ENCODE results near the gene TACC3. TPM values are rescaled to one million over a fixed set of nuclear protein-coding genes. Genes with fewer than 3 reads are reported as not detected.

The TACC3 gene
- polyA plus RNA-seq, 1 donor from 2014 or later, result 20.0 TPM

DNA sequence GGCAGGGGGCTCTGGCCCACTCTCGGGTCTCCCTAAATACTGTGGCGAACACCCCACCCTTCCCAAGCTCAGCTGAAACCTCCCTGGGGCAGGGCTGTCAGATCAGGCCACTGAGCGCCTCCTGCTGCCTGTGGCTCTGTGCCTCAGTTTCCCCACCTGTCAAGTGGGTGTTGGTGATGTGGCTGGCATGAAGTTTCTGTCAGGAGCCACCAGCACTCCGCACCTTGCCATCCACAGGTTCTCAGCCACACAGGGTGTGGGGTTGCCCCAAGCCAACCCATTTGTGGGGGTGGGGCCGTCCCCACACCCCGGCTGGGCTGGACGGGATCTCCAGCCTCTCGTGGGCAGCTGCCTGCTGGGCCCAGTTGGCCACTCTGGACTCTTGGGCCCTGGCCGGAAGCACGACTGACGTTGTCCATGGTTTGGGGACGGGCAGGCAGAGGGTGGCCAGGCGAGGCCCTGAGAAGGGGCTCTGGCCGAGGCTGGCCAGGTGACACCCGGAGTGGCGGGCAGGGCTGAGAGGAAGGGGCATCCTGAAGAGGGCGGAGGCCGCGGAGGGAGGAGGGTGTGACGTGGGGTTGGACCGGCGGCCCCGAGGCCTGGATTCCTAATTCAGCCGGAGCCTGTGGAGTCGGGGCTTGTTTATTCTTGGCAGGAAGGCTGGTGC is 66.2 kb downstream of the TACC3 start:
- H3K27me3 Mint-ChIP-seq, result no peaks in the 10 kb centered on the region
- no peaks in the 10 kb centered on the region for H3K36me3 Mint-ChIP-seq
- H3K4me3 Mint-ChIP-seq, result no peak overlapping the region
- no peaks in the 10 kb centered on the region for H3K9me3 Mint-ChIP-seq
- H3K27ac Mint-ChIP-seq, result no peak overlapping the region
- peaks cover 0 to 6% (median 0%) of the 10 kb centered on the region in 3 donors for H3K4me1 Mint-ChIP-seq

DNA sequence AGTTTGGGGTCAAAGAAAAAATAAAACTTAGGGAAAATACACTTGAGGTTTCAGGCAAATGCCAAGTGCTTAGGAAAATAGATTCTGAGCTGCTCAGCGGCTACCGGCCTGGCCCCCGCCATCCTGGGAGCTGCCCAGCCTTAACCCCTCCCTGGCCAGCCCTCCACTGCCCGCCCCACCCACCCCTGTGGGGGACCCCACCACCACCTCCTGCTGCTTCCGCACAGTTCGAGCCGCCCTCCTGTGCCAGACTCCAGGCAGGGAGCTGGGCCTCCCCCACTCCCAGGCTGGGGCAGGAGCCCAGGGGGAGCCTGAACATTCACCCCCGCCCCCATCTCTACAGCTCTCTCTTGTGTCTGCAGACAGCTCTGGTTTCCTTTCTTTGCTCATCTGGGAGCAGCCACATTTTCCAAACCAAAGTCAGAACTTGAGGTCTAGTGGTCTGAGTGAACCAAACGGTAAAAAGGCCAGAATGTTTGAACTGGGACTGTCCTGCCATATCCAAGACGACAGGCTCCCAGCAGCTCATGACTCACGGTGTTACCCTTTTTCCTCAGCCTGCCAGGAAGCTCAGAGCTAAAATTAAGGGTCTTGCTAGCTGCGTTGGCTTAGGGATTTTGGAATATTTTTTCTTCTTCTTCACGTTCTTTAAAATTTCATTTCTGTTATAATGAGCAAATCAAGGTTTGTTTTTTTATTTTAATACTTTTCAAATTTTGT is 67.1 kb downstream of the TACC3 start:
- H3K4me3 Mint-ChIP-seq, result peak overlapping the region in 1 of 4 donors; percentile 39
- peaks cover 0 to 6% (median 0%) of the 10 kb centered on the region in 3 donors for H3K4me1 Mint-ChIP-seq
- H3K9me3 Mint-ChIP-seq, result no peaks in the 10 kb centered on the region
- no peaks in the 10 kb centered on the region for H3K27me3 Mint-ChIP-seq
- no peaks in the 10 kb centered on the region for H3K36me3 Mint-ChIP-seq
- no peak overlapping the region for H3K27ac Mint-ChIP-seq

DNA sequence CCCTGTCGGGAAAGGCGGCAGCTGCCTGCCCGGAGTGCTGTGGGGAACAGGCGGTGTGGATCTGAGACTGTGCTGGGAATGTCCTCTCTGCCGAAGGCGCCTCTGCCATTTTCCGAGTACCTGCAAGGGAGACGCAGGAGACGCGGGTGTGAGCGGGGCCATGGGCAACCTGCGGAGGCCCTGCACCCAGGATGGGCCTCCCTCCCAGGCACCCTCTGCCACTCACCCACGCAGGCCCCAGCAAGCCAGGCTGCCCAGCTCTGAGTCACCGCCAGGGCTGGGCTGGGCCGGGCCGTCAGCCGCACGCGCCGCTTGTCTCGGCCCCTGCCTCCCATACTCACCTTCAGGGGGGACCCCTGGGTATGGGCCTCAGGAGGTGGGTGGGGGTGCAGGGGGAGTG is 68.2 kb downstream of the TACC3 start:
- Mint-ChIP-seq H3K36me3 (no peaks in the 10 kb centered on the region), H3K9me3 (no peaks in the 10 kb centered on the region), H3K4me3 (no peak overlapping the region), H3K27me3 (no peaks in the 10 kb centered on the region), H3K4me1 (peaks cover 0 to 6% (median 0%) of the 10 kb centered on the region in 3 donors), H3K27ac (no peak overlapping the region)

DNA sequence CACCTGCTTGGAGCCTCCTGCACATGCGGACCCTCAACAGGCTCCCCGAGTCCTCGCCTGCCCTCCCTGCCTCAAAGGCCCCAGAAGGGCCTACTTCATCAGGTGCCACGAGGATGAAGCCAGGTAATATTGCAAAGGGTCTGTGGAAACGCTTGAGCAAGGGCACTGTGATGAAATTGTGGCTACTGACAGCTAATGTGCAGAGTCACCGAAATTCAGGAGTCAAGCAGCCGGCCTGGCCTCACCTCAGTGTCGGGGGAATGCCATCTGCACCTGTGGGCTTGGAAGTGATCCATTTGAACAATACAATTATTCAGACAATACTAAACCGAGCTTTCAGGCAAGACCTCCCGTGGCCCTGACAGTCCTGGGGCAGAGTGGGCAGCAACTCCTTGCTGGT is 68.7 kb downstream of the TACC3 start:
- Mint-ChIP-seq H3K4me1 (peaks cover 0 to 6% (median 0%) of the 10 kb centered on the region in 3 donors), H3K36me3 (no peaks in the 10 kb centered on the region), H3K27ac (no peak overlapping the region), H3K9me3 (no peaks in the 10 kb centered on the region), H3K4me3 (peak overlapping the region in 1 of 4 donors; percentile 73), H3K27me3 (no peaks in the 10 kb centered on the region)

DNA sequence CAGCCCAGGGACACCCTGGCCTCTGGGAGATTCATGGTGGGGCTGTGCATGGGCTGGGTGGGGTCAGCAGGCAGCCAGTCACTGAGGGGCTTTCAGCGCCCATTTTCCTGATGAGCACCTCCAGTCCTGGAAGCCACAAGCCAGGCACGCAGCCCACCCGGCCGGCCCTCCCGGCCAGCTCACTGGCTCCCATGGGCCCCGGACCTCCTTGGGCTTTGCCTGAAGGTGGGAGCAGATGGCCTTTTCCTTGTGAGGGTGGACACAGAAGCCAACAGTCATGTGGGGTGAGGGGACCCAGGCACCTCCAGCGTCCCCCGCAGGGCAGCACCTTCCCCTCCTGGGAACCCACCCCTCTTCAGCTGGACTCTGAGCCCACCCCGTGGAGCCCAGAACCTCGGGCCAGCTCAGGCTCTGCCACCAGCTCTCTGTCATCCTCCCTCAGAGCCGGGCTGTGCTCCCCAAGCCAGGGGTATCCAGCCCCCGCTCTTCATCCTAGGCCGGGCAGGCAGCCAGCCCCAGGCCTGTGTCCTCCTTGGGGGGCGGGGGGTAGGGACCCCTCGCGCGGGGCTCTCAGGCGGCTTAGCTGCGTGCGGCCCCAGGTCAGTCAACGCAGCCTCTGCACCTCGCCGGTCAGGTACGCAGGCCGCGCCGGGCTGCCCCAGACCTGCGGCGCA is 71.0 kb downstream of the TACC3 start:
- Mint-ChIP-seq H3K36me3 (no peaks in the 10 kb centered on the region), H3K4me1 (peaks cover 0 to 6% (median 0%) of the 10 kb centered on the region in 3 donors), H3K27me3 (peaks cover 10% of the 10 kb centered on the region), H3K27ac (no peak overlapping the region), H3K4me3 (peak overlapping the region; percentile 59 to 85 (median 79)), H3K9me3 (no peaks in the 10 kb centered on the region)

DNA sequence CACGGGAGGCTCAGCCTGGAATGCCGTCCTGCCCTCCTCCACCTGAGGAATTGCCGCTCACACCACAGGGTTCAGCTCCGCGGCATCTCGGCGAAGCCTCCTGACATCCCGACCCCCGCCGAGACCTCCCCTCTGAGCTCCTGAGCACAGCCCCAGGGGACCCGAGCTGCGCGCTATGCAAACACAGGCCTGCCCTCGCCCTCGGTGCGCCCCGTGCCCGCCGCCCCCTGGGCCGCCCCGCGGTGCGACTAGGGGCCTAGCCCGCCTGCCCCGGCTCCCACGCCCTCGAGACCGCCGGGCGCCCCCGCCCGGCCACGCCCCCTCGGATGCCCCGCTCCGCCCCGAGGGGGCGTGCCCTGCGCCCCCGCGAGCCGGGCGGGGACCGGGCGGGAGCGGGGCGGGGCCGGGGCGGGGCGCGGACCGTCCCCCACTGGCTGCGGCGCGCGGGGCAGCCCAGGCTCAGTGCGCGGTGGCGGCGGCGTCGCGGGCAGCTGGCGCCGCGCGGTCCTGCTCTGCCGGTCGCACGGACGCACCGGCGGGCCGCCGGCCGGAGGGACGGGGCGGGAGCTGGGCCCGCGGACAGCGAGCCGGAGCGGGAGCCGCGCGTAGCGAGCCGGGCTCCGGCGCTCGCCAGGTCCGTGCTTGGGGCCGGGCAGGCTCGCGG is 71.6 kb downstream of the TACC3 start, which contains the start of gene FGFR3:
Gene FGFR3, plus strand, starts transcription at position 462 of the 664 bp plus-strand sequence. CDS start 642 bp downstream, outside the sequence.
- Mint-ChIP-seq H3K27ac (no peak within 1 kb of the TSS), H3K9me3 (no peaks in the 10 kb centered on the region), H3K27me3 (peaks cover 10% of the 10 kb centered on the region), H3K36me3 (no peaks in the 10 kb centered on the region), H3K4me3 (peak within 1 kb of the TSS; percentile 59 to 85 (median 79)), H3K4me1 (peaks cover 0 to 6% (median 0%) of the 10 kb centered on the region in 3 donors)

DNA sequence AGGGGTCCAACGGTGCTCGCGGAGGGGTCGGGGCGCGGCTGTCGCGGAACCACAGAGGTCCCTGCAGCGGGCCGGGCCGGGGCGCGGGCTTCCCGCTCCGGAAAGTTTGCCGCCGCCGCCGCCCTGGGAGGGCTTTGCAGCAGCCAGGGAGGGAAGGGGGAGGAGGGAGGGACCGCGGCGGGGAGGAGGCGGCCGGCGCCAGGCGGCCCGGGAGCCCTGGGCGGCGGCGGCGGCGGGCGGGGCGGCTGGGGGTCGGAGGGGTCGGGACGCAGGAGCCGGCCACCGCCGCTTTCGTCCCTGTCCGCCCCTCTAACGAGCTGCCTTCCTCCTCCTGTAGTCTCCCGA is 72.1 kb downstream of the TACC3 start:
- peaks cover 0 to 6% (median 0%) of the 10 kb centered on the region in 3 donors for H3K4me1 Mint-ChIP-seq
- H3K4me3 Mint-ChIP-seq, result no peak overlapping the region
- H3K9me3 Mint-ChIP-seq, result no peaks in the 10 kb centered on the region

DNA sequence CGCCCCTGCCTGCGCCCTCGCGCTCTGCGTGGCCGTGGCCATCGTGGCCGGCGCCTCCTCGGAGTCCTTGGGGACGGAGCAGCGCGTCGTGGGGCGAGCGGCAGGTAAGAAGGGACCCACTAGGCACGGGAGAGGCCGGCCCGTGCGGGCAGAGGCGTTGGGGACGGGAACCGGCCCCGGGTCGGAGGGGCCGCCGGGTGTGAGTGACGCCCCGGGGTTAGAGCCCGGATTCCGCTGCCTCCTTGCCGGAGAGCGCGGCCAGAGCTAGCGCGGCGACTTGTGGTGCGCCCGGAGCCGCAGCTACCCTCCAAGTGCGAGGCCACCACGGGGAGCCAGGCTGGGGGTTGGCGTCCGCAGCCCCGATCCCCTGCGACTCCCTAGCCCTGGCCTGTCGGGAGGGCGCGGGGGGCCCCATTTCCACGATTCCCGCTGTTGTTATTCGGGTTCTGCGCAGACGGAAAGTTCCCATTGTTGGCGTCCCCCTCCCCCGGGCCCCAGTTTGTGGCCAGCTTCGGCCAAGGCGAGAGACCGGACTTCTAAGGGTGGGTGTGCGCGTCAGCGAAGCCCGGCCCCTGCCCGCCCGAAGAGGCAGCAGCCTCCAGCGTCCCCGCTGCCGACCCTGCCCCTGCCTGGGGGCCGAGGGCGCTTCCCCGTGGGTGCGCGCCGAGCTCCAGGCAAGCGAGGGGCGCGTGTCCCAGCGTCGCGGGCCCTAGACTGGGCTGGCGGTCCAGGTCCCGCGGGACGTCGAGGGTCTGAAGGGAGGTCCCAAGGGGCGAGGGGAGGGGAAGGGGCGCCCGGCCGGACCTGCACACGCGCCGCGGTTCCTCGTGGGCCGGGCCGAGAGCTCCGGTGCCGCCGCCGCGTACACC is 72.9 kb downstream of the TACC3 start:
- Mint-ChIP-seq H3K27ac (no peak overlapping the region), H3K4me3 (peak overlapping the region in 3 of 4 donors; percentile 12 to 54 (median 22)), H3K27me3 (peaks cover 14% of the 10 kb centered on the region), H3K4me1 (peaks cover 0 to 6% (median 0%) of the 10 kb centered on the region in 3 donors), H3K36me3 (no peaks in the 10 kb centered on the region), H3K9me3 (no peaks in the 10 kb centered on the region)

More for the DNA sequence above, 72.1 kb downstream of the TACC3 start:
- Mint-ChIP-seq H3K27ac (no peak overlapping the region), H3K27me3 (peaks cover 12% of the 10 kb centered on the region), H3K36me3 (no peaks in the 10 kb centered on the region)

Other genes with a start within 250 kb of the TACC3 start
- 1.5 TPM for gene FAM53A, start 37.2 kb upstream of the TACC3 start, polyA plus RNA-seq
- gene SLBP, start 9.2 kb upstream of the TACC3 start, polyA plus RNA-seq, result 49.1 TPM
- gene TMEM129, start 198 bp upstream of the TACC3 start, polyA plus RNA-seq, result 46.1 TPM
- gene FGFR3, start 71.8 kb downstream of the TACC3 start, polyA plus RNA-seq, result 0.45 TPM
- 12.0 TPM for gene LETM1, start 134.6 kb downstream of the TACC3 start, polyA plus RNA-seq
- gene NSD2, start 149.9 kb downstream of the TACC3 start, polyA plus RNA-seq, result 7.4 TPM